ENCODE results near the gene NFATC2IP. TPM values are rescaled to one million over a fixed set of nuclear protein-coding genes. Genes with fewer than 3 reads are reported as not detected.

The NFATC2IP gene
- total and polyA plus RNA-seq, 9 of the 15 experiments (the other 6 are each of a cell fraction or from before 2014, with no cell fraction given), result 15.6 to 106 (median 46.9) TPM

- TF ChIP-seq PREB (CRISPR knock-in tag; IDR thresholded peaks at IDR 0.05), result no peak
- TF ChIP-seq ZNF316 (IDR thresholded peaks at IDR 0.05), result no peak
- TF ChIP-seq NR3C1 (CRISPR knock-in tag; IDR thresholded peaks at IDR 0.05), result 0 out of 2 replicates have a peak, but pooled peaks have one; percentile 42
- no peak for TF ChIP-seq ID3 (CRISPR knock-in tag; IDR thresholded peaks at IDR 0.05)
- no peak for TF ChIP-seq ID3 (tag; IDR thresholded peaks at IDR 0.05)
- TF ChIP-seq ZMIZ1 (IDR thresholded peaks at IDR 0.05; ENCODE audit: low read depth in 2 of 2, low read length in 2 of 2), result no peak
- 0 out of 2 replicates have a peak, but pooled peaks have one; percentile 20 for TF ChIP-seq GTF2E2 (tag; IDR thresholded peaks at IDR 0.05)
- no peak for TF ChIP-seq KLF10 (CRISPR knock-in tag; IDR thresholded peaks at IDR 0.05)
- no peak for TF ChIP-seq HMBOX1 (IDR thresholded peaks at IDR 0.05)
- TF ChIP-seq FOXJ2 (tag; IDR thresholded peaks at IDR 0.05), result no peak
- no peak for TF ChIP-seq FOS (IDR thresholded peaks at IDR 0.05; ENCODE audit: extremely low read depth, insufficient read length)
- no peak for TF ChIP-seq MAX (CRISPR knock-in tag; IDR thresholded peaks at IDR 0.05)
Observed at GRCh38 chr16:28975158-28975599, 24.4 kb downstream of the NFATC2IP start (continued).

Measured in K562 (cell line).